Activated naive CD8-positive, alpha-beta T cell treated with anti-CD3 and anti-CD28 coated beads, Interleukin-2, amount 50 U/mL, for 16 hours (primary cell): ENCODE results near the gene EBF3.

Experiments used
- DNase-seq: peaks from one replicate; pipeline ENCODE4 v3.0.0-alpha.2; 2020; ENCODE audit warnings: low read depth, low spot score

EBF3 gene

DNA sequence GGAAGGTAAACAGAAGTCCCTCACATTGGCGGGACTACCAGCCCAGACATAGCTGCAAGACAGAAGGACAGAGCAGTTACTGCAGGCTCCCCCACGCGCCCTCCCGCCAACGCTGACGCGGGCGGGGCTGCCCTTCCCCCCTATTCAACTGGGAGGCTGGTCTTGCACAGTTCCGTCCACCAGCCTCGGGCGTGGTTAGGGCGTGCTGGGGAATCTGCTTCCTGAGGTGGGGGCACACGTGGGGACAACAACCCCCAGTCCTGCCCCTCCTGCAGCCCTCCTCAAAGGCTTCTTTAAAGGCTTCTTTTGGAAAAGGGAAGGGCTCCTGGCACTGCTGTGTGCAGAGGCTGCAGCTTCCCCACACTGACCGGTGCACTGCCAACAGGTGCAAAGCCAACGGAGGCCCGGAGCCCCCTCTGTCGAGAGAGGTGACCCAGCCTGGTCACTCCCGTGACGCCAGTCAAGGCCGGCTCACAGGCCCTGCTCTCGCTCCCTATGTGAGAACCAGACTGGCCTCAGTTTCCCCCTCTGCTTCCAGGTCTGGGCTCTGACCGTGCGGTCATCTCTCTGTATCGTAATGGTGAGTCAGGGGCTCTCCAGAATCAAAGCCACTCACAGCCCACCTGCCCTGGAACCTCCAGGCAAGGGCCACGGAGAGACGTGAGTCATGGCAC is 126.0 kb downstream of the EBF3 start:
- DNase-seq, result no peak

DNA sequence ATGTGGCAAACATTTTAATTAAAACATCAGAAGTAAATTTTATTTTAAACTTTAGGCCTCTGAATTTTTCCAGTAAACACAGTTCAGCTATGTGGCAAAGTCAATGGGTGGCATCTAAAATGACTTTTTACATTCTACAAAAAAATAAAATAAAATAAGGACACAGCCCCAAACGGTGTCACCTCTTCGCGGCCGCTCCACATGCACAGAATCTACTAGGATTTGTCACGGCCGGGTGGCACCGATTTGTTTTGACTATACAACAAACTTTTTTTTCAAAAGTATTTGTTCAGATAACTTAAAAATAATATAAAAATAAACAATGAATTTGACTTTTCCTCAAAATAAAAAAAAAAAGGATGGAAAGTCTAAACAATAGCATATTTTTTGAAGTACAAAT is 127.8 kb downstream of the EBF3 start:
- DNase-seq, result no peak

DNA sequence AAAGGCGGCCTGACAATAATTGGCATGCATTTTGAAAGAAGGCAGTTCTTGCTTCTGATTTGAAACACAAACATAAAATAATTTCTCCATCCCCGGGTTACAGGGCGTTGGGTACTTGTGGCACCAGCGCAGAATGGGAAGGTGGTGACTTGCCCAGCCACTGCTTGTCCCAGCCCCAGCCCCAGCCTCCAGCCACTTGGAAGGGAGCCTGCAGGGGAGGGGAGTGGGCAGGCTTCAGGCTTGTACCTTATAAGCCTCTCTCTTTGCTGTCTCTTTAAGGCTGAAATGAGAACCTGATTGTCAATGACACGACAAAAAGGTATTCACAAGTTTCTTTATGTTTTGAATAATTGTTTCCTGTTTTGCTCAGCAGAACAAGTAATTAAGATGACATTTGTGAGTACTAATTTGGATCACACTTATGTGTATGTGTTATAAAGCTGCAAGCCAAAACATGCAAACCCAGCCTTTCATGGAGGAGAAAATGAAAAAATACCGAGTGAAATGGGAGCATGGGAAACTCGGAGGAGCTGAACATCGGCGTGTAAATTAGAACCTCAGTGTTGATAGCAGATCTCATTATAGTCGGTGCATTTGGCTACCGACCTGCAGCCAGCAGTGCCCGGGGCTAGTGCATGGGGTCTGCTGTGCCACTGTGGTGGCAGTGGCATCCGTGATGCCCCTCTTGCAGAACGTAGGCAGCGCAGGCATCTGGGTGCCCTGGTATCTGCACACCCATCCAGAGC is 129.9 kb downstream of the EBF3 start:
- no peak for DNase-seq

DNA sequence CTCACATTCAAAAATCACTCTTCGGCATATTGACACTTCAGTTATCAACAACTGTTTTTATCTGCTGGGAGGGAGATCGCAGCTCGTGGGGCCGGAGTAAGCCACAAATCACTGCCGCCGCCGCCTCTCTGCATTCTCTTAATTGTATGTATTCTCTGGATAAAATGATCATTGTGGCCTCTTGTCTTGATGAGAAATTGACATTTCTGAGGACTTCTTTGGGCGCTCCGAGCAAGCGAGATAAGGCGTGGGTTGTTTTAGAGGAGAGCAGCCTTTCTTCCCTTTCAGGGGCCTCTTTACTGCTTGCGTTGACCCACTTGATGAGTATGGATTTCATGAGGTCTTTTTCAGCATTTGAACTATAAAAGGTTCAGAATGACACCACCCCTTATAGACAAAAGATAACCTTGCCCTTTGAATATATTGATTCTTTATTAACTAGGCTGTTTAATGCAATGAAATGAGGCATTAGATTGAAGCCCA is 130.6 kb downstream of the EBF3 start:
- DNase-seq, result no peak

DNA sequence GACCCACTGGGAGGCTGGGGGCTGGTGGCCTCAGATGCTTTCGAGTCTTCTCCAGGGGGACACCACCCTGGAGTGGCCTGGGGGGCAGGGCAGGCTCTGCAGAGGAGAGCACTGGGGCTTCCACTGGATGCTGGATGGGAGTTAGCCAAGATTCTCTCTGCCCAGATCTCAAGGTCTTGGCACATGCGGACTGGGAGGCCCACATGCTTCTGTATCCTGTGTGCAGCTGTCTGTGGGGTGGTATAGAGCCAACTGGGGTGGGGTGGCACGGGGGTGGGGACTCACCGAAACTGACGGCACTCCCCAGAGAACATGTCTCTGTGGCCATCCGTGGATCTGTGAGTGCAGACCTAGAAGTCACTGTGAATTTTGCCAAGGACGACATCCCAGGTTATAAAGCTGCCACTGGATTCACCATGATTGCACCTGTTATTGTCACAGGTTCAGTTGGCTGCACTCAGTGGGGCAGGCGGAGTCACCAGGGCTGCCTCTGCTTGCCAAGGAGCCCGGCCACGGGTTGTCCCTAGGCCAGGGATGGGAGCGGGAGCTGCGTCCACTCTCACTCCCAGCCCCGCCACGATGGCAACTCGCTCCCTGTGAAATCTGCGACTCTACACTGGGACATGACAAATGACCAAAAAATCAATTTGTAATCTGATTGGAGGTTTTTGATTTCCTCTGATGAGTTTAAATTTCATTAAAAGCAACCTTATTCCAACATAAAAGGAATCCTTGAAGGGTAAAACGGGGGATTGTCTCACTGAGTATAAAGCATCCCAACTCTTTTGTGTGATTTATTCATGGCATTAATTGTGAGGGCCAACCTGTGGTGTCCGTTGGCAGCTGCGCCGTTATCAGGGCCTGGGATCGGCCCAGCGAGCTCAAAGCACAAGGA is 131.3 kb downstream of the EBF3 start:
- no peak for DNase-seq

DNA sequence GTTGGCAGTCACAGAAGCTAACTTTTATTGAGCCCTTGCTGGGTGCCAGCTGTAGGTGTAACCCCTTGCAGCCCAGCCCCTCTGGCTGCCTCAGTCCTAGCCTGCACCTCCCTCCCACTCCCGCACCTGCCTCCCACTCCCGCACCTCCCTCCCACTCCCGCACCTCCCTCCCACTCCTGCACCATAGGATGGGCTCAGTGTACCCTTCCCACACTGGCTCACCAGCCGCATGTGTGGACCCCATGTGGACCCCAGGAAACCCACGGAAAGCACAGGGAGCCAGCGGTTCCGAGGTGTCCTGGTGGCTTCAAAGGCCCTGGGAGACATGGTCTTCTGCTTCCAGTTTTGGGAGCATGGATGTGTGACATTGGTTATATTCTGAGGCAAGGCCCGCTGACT is 132.9 kb downstream of the EBF3 start:
- no peak for DNase-seq

DNA sequence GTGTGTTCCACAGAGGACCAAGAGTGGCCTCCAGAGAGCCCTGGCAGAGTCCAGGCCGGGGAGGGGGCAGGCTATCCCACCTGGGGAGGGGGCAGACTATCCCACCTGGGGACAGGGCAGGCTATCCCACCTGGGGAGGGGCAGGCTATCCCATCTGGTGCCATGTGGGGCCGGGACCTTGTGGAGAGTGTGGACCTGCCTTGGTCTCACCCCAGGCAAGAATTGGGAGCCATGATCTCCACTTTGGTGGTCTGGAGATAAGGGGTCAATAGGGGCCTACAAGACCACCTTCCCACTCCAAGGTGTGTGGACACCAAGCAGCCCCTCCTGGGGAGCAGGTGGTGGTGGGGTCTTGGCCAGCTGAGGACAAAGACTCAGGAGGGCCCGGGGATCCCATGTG is 138.2 kb downstream of the EBF3 start:
- DNase-seq, result no peak

DNA sequence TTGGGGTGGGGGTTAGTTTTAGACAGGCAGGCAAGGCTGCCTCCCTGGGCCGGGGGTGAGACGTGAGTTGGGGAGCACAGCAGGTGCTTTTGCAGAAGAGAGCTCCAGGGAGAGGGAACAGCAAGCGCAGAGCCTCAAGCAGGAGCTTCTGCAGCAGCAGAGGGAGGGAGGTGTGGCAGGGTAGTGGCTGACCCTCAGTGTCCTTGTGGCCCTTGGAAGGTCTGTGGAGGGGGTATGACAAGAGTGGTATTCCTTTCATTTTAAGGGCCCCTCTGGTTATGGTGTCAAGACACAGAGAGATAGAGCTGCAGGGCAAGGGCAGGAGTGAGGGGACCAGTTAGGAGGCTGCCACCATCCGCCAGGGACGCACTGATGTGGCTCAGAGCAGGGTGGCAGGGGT is 138.9 kb downstream of the EBF3 start:
- DNase-seq, result no peak

DNA sequence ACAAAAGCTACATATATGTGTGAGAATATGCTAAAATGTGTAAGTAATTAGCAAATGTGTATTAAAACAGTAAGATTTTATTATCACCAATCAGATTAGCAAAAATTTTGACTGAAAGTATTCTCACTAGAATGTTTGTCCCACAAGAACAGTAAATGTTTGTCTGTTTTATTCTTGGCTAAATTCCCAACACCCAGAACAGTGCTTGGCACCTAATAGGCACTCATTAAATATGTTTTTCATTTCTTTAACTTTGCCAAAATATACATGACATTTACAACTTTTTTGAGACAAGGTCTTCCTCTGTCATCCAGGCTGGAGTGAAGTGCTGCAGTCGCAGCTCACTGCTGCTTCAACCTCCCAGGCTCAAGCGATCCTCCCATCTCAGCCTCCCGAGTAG is 143.6 kb downstream of the EBF3 start:
- DNase-seq, result no peak

DNA sequence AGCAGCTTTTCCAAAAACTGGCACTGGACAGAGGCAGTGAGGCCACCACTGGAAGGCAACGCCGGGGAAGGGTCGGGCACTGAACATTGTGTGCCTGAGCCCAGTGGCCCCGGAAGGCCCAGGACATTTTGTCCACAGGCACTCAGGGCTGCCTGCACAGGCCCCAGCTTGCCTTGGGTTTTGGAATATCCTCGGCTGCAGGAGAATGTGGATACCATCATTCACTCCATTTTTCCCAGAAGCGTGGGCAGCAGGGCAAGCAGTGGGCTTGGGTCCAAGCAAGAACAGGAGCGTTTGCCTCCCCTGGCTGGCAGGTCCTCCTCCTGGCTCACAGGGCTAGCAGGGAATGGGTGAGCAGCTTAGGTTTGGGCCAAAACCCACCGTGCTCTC is 147.4 kb downstream of the EBF3 start:
- no peak for DNase-seq

DNA sequence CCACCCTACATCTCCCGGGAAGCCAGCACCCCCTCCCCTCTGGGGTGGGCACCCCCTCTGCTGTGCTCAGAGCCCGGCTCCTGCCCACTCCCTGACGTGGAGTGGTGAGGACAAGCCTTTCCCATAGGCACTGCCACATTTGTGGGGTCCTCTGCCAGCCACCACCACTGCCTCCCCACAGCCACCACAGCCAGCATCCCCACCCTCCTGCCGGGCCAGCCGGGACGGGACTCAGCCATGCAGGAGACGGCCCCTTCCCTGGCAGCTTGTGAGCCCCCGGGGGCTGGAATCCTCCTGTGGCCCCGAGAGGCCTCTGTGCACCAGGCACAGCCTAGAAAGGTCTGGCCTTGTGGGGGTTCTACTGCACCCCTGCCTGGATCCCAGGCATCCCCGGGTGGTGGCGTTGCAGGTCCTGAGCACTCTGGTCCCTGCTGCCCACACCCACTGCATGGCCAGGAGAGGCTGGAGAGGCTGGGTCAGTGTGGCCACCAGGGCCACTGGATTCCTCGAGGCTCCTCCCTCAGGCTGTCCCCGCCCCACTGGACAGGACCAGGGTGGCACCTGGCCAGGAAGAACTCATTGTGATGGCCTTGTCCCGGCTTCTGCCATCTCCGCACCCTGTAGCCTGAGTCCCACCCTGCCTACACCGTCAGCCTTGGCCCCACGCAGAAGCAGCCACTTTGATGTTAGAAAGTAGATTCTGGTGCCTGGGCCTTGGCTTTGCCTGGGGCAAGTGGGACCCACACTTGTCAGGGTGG is 148.0 kb downstream of the EBF3 start:
- DNase-seq, result no peak

DNA sequence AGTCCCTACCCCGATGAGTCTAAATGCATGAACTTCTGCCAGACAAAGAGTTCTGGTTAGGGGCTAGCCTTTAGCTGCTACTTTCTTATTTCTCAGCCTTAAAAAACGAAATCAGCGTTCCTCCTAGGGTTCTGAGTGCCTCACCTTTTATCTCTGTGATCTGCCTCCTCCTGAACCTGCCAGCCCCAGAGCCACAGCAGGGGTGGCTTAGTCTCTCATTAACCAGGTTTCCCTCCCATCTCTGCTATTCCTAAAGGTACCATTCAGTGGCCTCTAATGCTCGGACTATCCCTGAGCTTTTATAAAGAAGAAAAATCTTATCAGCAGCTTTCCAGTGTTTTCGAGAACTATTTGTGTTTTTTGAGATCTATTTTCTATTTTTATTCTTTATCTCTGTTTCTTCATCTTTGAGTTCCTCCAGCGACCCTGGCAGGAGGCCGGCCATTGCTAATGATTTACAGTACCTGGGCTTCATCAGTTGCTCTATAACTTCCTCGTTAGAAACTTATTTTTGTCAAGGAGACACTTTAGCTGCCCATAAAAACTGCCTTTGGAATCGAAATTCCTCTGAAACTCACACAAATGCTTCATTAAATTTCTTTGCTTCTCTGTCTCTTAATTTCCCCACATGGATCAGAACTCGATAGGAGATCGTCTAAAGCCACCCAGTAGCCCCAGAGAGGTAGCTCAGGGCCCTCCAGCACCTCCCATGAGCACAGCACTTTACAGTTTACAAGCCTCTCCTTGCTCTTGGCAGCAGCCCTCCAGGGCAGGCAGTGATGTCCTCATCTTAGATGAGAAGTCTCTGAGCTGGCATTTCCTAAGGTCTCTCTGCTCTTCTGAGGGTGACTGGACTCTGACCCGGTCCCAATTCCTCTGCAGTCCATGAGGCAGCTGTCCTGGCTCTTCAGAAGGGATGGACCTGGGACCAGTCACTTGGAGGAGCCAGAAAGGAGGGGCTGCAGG is 149.1 kb downstream of the EBF3 start:
- no peak for DNase-seq

DNA sequence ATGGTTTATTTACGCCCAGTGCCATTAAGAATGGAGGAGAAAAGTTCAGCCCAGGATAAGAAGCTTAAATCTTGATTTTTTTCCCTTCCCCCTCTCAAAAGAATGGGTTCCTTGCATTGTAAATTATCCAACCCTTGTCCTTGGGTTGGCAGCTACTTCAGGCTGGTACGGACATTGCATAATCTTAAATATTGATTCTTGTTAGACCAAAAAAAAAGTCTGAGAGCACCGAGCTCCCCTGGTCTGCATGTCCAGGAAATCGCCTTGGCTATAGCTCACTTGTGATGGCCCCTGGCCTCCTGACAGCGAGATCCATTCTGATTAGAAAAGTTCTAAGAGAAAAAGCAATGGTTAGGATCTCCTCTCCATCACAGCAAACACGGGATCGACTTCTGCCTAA is 151.7 kb downstream of the EBF3 start:
- DNase-seq, result no peak

DNA sequence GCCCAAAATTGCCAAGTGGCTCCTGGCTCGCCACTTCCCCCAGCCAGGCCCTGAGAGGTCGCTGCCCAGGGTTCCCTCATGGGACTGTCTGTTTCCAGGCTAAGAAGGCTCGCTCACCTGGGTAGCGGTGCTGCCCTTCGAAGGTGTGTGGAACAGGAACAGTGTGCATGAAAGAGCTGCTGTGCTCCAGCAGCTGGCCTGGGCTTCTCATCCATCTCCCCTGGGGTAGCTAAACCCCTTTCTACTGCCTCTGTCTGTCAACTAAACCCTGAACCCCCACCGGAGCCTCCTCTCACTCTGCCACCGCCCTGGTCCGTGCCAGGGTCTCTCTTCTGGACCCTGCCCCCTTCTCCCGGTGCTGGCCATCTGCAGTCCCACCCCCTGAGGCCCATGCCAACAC is 152.9 kb downstream of the EBF3 start:
- no peak for DNase-seq

DNA sequence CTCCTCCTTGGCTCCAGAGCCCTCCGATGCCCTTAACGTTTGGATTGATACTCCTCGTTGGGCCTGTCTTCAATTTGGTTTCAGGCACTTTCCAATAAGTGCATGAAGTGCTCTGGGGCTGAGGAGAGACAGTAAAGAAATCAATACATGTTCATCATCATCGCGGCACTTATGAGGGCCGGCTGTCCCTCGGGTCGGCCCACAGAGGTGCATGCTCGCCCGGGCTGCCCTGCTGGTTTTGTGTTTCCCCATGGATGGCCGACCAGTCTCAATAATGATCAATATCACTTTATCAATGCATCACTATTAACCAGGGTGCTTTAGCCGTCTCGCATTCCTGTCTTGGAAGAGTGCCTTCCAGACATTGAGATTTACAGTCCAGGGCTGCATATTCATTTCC is 154.2 kb downstream of the EBF3 start:
- DNase-seq, result no peak

DNA sequence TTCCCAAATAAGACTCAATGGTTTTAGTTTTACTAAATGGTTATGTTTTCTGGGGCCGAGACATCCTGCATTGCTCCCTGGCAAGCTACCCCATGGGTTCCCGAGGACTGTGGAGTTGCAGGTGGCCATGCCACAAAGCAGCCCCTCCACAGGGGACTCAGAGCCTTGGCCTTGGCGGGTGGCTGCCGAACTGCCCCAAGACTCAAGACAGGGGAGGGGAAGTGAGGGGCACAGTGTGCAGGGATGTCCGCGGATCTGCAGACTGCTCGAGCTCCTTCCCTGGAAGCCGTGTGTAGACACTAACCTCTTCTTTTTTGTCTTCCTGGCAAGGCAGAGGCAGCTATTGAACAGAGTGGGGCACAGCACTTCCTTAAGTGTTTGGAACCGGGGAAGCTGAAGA is 154.6 kb downstream of the EBF3 start:
- DNase-seq, result no peak

DNA sequence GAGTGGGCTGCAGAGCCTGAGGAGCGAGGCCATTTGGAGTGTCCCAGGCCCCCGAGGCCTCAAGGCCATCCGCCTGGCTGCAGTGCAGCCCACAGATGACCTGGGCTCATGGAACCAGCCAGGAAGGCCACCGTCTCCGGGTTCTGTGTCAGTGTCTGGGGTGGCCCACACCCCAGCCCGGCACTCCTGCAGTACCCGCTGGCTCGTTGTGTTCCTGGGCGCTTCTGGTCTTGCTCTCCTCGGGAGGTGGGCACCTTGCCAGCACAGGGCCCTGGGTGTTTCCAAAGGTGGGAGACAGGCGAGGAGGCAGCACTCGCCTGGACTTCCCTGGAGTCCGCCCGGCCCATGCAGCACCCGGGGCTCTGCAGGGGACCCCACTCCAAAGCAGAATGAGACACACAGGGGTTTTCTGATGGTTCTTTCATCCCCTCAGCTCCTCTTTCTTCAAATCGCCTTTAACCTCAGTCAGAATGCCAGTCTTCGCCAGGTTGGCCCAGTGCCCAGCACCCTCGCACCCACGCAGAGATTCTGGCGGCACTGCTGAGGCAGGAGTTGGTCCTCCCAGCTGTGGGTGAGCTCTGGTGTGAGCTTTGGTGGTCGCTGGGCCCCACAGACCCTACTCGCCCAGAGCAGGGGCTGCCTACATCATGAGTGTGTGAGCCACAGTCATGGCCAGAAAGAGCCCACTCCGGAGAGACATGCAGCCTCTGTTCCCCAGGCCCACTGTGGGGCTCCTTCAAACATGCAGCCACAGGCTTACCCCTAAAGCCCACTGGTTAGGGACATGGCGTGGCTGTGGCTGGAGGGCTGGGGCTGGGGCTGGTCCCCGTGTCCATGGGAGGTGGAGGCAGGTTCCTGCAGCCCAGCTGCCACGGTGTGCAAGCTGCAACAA is 155.7 kb downstream of the EBF3 start:
- no peak for DNase-seq

DNA sequence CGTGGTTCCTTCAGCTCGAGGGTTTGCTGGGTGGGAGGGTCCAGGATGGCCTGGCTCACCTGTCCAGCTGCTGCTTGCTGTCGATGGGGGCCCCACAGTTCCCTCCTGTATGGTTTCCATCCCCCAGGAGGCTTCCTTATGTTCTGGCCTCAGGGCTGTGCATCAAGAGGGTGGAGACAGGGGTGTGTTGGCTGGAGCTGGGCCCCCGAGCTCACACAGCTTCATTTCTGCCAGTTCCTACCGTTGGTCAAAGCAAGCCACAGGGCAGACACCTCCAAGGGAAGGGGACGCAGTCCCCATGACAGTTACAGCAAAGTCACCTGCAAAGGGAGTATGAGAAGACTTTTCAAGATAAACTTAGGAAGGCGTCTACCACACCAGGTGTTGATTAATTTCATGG is 156.9 kb downstream of the EBF3 start:
- no peak for DNase-seq

DNA sequence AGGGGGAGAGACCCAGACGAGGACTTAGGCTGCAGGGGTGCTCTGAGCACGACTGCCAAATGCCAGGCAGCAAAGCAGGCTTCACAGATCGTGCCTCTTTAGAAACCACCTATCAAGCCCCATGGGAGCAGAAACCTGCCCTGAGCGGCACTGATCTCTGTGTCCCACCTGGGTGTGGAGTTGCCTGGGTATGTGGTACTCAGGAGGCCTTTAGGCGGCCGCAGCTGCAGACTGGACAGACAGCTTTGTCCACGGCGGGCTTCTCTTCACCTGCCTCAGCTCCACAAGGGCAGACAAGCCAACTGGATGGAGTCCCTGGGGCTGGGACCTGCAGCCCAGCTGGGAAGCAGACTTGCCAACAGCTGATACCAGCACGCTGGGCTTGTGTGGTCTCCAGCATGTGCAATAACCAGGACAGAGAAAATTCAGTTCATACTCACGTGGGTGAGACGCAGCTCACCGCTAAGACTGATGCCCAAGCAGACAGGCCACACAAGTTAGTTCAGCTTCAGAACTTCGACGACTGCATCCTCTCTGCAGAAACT is 163.2 kb downstream of the EBF3 start:
- DNase-seq, result no peak
